ENCODE measurements around the gene RUSF1.

Gene RUSF1

DNA sequence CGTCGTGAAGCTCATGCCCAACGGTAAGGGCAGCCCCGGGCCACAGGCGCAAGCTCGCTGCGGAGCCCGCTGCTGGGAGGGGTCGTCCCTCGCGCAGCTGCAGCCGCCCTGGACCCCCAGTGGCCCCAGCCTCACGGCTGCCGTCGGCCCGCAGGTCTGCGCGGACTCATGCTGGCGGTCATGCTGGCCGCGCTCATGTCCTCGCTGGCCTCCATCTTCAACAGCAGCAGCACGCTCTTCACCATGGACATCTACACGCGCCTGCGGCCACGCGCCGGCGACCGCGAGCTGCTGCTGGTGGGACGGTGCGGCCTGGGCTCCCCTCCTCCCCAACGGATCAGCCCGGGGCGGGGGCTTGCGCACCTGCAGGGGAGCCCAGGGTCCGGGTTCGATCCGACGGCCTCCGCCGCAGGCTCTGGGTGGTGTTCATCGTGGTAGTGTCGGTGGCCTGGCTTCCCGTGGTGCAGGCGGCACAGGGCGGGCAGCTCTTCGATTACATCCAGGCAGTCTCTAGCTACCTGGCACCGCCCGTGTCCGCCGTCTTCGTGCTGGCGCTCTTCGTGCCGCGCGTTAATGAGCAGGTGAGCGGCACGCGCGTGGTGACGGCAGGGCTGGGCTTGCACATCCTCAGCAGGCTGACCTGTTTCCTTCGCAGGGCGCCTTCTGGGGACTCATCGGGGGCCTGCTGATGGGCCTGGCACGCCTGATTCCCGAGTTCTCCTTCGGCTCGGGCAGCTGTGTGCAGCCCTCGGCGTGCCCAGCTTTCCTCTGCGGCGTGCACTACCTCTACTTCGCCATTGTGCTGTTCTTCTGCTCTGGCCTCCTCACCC is 19.5 kb downstream of the RUSF1 start:
- ChIA-PET CTCF (interaction anchor here (0.6 to 1.2 kb wide), 3 partner anchors 16 to 28 kb away, joined by 3 to 4 read pairs (median 3); no protein-coding TSS in a partner anchor), POLR2A (ENCODE audit: low non-redundant PET) (no interaction called here)
- TF ChIP-seq, protein P1, sequence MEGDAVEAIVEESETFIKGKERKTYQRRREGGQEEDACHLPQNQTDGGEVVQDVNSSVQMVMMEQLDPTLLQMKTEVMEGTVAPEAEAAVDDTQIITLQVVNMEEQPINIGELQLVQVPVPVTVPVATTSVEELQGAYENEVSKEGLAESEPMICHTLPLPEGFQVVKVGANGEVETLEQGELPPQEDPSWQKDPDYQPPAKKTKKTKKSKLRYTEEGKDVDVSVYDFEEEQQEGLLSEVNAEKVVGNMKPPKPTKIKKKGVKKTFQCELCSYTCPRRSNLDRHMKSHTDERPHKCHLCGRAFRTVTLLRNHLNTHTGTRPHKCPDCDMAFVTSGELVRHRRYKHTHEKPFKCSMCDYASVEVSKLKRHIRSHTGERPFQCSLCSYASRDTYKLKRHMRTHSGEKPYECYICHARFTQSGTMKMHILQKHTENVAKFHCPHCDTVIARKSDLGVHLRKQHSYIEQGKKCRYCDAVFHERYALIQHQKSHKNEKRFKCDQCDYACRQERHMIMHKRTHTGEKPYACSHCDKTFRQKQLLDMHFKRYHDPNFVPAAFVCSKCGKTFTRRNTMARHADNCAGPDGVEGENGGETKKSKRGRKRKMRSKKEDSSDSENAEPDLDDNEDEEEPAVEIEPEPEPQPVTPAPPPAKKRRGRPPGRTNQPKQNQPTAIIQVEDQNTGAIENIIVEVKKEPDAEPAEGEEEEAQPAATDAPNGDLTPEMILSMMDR (conservative IDR thresholded peaks at IDR 0.05; ENCODE audit: low read depth), result no peak
- H3K27ac ChIP-seq, result no peak overlapping the region
- no peak for DNase-seq (ENCODE audit: low spot score)

DNA sequence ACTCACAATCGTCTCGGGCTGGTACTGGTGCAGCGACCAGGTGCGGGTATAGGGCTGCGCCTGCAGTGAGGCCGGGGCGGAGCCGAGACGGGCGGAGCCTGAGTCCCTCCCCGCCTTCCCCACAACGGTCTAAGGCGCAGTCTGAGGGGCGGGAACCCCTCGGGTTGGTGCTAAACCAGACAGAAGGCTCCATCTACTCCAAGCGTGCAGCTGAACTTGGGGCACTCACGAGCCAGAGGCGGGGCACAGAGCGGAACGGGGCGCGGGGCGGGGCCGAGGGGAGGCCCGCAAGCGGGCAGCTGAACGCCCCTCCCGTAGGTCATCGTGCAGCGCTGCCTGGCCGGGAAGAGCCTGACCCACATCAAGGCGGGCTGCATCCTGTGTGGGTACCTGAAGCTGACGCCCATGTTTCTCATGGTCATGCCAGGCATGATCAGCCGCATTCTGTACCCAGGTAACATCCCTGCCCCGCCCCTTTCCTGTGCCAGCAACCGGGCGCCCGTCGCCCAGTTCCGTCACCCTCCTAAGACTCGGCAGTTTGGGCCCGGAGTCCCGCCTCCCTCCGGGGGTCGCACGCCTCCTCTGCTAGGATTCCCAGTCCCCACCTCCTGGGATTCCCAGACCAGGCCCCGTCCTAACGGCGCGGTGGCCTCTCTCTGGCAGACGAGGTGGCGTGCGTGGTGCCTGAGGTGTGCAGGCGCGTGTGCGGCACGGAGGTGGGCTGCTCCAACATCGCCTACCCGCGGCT is 20.3 kb downstream of the RUSF1 start:
- CTCF ChIA-PET, result interaction anchor here (0.8 to 1.2 kb wide), 3 partner anchors 16 to 381 kb away, joined by 3 read pairs; no protein-coding TSS in a partner anchor

DNA sequence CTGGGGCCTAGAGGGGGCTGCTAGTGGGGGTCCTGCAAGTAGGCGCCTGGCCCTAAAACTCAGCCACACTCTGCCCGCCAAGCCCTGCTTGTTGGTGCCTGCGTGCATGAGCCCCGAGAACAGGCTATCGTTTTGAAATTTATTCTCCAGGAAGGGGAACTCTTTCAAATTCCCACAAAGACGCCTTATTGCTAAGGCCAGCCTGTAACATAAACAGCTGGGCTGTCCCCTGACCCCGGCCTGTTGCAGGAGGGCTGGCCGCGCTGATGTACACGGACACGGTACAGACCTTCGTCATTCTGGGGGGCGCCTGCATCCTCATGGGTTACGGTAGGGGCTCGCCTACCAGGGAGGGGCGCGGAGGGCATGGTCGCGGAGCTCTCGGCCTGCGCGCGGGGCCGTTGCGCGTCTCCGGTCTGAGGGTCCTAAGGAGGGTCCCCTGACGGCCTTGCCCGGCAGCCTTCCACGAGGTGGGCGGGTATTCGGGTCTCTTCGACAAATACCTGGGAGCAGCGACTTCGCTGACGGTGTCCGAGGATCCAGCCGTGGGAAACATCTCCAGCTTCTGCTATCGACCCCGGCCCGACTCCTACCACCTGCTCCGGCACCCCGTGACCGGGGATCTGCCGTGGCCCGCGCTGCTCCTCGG is 21.0 kb downstream of the RUSF1 start:
- TF ChIP-seq, protein P1 (conservative IDR thresholded peaks at IDR 0.05; ENCODE audit: low read depth), result no peak
- no peak for DNase-seq (ENCODE audit: low spot score)
- ChIA-PET POLR2A (ENCODE audit: low non-redundant PET) (no interaction called here), CTCF (interaction anchor here (0.7 to 0.8 kb wide), 2 partner anchors 154 to 382 kb away, joined by 3 to 5 read pairs; no protein-coding TSS in a partner anchor)
- H3K27ac ChIP-seq, result peak overlapping the region; percentile 22; the same call in 1 of the 2 replicates

More for the DNA sequence above, 20.3 kb downstream of the RUSF1 start:
- peak overlapping the region; percentile 22; the same call in 1 of the 2 replicates for H3K27ac ChIP-seq
- DNase-seq (ENCODE audit: low spot score), result peak; percentile 65
- POLR2A ChIA-PET (ENCODE audit: low non-redundant PET), result interaction anchor here (0.5 kb wide), 1 partner anchor 449 kb away, joined by 3 read pairs; no protein-coding TSS in a partner anchor
- TF ChIP-seq, protein P1 (conservative IDR thresholded peaks at IDR 0.05; ENCODE audit: low read depth), result no peak

DNA sequence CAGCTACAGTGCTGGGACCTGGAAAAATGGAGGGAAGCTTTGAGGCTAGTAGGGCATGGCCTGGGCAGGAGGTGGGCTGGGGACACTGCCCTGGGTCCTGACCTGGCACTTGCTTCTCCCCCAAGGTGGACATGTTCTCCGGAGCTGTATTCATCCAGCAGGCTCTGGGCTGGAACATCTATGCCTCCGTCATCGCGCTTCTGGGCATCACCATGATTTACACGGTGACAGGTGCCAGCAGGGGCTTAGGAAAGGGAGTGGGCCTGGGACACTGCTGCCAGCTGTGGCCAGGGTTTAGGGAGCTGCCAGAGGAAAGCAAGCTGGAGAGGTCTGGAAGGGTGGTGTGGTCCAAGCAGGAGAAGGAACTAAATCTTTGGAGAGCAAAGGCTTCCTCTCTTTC is 22.1 kb downstream of the RUSF1 start:
- no peak for DNase-seq (ENCODE audit: low spot score)
- CTCF ChIA-PET, result no interaction called here
- POLR2A ChIA-PET (ENCODE audit: low non-redundant PET), result no interaction called here
- TF ChIP-seq, protein P1 (conservative IDR thresholded peaks at IDR 0.05; ENCODE audit: low read depth), result no peak
- H3K27ac ChIP-seq, result no peak overlapping the region

DNA sequence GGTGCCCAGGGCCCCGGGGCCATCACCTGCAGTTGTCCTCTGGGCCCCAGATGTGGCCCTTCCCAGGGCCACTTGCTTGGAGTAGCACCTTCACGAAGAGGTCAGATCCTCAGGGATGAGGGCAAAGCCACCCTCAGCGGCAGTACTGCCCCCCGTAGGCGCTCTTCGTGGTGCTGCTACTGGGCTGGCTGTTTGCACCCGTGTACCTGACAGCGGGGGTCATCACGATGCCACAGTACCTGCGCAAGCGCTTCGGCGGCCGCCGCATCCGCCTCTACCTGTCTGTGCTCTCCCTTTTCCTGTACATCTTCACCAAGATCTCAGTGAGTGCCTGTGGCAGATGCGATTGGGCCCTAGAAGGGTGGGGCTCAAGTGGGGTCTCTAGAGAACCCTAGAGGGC is 22.6 kb downstream of the RUSF1 start:
- no peak overlapping the region for H3K27ac ChIP-seq
- DNase-seq (ENCODE audit: low spot score), result no peak
- TF ChIP-seq, protein P1 (conservative IDR thresholded peaks at IDR 0.05; ENCODE audit: low read depth), result no peak
- POLR2A ChIA-PET (ENCODE audit: low non-redundant PET), result no interaction called here
- CTCF ChIA-PET, result no interaction called here

Data from RWPE1 (cell line).